Left lung (tissue), 10 donors: Measurements from ENCODE around the gene IL12B. TPM values are rescaled to one million over a fixed set of nuclear protein-coding genes. Genes with fewer than 3 reads are reported as not detected.

Experiments
- ATAC-seq: fragments of 200-7000 bp; cut with Tn5 transposase; one replicate; pipeline ENCODE4 v1.9.1; 2020; ENCODE audit warnings: moderate library complexity
- DNase-seq, 4 donors: peaks; one replicate each; pipeline ENCODE4 v3.0.0-alpha.2; 2013 to 2020
- H3K27ac ChIP-seq, 2 donors: fragments of 200-600 bp; sonication (generic) in 1 of 2; one replicate each; pipeline versions ENCODE4 v1.5.0 to v1.8.0; 2020 to 2021
- H3K27me3 ChIP-seq, 2 donors: fragments of 200-600 bp; sonication (generic) in 1 of 2; one replicate each; pipeline versions ENCODE4 v1.5.0 to v1.8.0; 2020 to 2021
- H3K36me3 ChIP-seq, 2 donors: fragments of 200-600 bp; sonication (generic) in 1 of 2; one replicate each; pipeline versions ENCODE4 v1.5.0 to v1.8.0; 2020 to 2021
- H3K4me1 ChIP-seq, 2 donors: fragments of 200-600 bp; one replicate each; pipeline ENCODE4 v1.8.0; 2021
- H3K4me3 ChIP-seq, 2 donors: fragments of 200-600 bp; sonication (generic) in 1 of 2; one replicate each; pipeline versions ENCODE4 v1.5.0 to v1.8.0; 2020 to 2021; ENCODE audit warnings: mild to moderate bottlenecking in 1 of 2
- H3K9me3 ChIP-seq, 2 donors: fragments of 200-600 bp; sonication (generic) in 1 of 2; one replicate each; pipeline versions ENCODE4 v1.5.0 to v1.8.0; 2020 to 2021
- intact Hi-C, 2 donors: fragments of 100-400 bp; cut with DNase I; formaldehyde crosslinking; loops; one replicate each; pipeline versions ENCODE4 v1.11.2 to v1.14.2; 2022
- polyA plus RNA-seq, 6 donors: library from polyadenylated mRNA; unstranded; fragments of 120-200 nt; gene quantifications; one replicate each; pipeline ENCODE4 v1.2.1, GENCODE V29; 2013; ENCODE audit not compliant: insufficient read length in 6 of 6
- total RNA-seq, 2 donors: library from RNA; stranded (reverse); fragmentation: NEBNext Ultra II Directional; extraction: Animal tissue kit (Norgen Biotek cat#: 25700); gene quantifications; one replicate each; pipeline ENCODE4 v1.2.1, GENCODE V29; 2021
- TF ChIP-seq, protein P1 (sequence below), 2 donors: fragments of 200-600 bp; sonication (generic) in 1 of 2; IDR thresholded peaks; one replicate each; pipeline versions ENCODE4 v1.5.0 to v1.8.0; 2021; ENCODE audit warnings: antibody characterized with exemption in 2 of 2
- donor health status: DM: no; HTN: yes; CAD: no.
- donor health status: DM: no; HTN: no; CAD: no.

The IL12B gene
- total and polyA plus RNA-seq, 8 donors: 0.08 to 0.10 (median 0.10) TPM; not detected in 4

DNA sequence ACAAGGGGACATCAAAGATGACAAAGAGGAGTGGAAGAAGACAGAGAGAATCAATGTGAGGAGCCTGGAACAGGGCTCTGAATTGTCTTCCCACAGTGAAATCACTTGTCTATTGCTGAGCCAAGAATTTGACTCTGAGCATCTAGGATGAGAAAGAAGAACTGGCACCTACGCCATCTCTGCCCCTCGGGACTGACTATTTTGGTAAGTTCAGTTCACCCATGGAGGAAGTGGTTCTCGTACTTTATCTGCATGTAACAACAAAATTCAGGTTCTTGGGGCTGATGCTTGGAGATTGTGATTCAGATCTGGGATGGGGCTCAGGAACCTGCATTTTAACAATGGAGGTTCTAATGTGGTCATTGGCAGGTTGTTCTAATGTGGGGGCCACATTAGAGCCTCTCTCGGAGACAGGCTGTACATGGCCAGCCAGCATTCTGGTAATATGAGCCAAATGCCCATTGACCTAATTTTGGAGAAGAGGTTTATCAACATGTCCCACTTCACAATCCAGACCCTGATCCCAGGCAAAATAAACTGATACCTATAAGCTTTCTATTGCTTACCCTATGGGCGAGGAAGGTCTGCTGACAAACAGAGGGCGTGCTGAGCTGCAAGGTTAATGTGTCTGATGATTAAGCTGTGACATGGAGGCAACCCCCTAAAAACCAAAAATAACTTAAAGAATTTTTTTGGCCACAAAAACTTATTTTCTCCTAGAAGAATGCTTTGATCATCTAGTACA, 2.7 kb upstream of the IL12B start:
- Histone ChIP-seq H3K27me3 (no peaks in the 10 kb centered on the region), H3K4me3 (no peak overlapping the region), H3K4me1 (peaks cover 4 to 18% of the 10 kb centered on the region in 2 donors), H3K9me3 (no peaks in the 10 kb centered on the region), H3K36me3 (no peaks in the 10 kb centered on the region), H3K27ac (no peak overlapping the region)
- DNase-seq: no peak
- intact Hi-C loops: no loop called here
- ATAC-seq: no peak
- TF ChIP-seq, protein P1, sequence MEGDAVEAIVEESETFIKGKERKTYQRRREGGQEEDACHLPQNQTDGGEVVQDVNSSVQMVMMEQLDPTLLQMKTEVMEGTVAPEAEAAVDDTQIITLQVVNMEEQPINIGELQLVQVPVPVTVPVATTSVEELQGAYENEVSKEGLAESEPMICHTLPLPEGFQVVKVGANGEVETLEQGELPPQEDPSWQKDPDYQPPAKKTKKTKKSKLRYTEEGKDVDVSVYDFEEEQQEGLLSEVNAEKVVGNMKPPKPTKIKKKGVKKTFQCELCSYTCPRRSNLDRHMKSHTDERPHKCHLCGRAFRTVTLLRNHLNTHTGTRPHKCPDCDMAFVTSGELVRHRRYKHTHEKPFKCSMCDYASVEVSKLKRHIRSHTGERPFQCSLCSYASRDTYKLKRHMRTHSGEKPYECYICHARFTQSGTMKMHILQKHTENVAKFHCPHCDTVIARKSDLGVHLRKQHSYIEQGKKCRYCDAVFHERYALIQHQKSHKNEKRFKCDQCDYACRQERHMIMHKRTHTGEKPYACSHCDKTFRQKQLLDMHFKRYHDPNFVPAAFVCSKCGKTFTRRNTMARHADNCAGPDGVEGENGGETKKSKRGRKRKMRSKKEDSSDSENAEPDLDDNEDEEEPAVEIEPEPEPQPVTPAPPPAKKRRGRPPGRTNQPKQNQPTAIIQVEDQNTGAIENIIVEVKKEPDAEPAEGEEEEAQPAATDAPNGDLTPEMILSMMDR (IDR thresholded peaks at IDR 0.05): no peak

GRCh38 chr5:159331093-159331973, 1.0 kb upstream of the IL12B start:
- peak overlapping the region; percentile 27 to 35 for H3K4me3 ChIP-seq
- peak; percentile 36 to 92 (median 64) for DNase-seq
- H3K9me3 ChIP-seq: no peaks in the 10 kb centered on the region
- TF ChIP-seq, protein P1 (IDR thresholded peaks at IDR 0.05): peak; percentile 65 to 66
- H3K4me1 ChIP-seq: peaks cover 4 to 13% of the 10 kb centered on the region in 2 donors
- intact Hi-C loops: no loop called here
- no peaks in the 10 kb centered on the region for H3K36me3 ChIP-seq
- H3K27ac ChIP-seq: no peak overlapping the region
- no peaks in the 10 kb centered on the region for H3K27me3 ChIP-seq
- ATAC-seq: peak; percentile 99

DNA sequence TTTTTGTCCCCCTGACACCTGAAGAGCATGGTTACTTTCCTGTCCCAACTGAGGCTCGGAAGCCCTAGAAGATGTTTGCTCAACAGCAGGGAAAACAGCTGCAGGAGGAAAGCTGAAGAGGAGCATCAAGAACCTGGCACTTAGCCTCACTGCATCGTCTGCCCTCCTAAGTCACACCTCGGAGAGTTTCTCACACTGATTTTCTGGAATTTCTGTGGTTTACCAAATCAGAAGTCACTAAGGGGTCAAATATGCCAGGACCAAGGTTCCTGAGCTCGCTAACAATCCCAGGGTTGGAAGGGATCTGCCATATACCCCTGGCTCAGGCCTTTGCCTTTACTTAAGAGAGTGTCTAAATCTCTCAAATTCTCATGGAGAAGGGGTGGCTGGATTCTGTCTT, 5.3 kb downstream of the IL12B start:
- intact Hi-C loops: no loop called here

DNA sequence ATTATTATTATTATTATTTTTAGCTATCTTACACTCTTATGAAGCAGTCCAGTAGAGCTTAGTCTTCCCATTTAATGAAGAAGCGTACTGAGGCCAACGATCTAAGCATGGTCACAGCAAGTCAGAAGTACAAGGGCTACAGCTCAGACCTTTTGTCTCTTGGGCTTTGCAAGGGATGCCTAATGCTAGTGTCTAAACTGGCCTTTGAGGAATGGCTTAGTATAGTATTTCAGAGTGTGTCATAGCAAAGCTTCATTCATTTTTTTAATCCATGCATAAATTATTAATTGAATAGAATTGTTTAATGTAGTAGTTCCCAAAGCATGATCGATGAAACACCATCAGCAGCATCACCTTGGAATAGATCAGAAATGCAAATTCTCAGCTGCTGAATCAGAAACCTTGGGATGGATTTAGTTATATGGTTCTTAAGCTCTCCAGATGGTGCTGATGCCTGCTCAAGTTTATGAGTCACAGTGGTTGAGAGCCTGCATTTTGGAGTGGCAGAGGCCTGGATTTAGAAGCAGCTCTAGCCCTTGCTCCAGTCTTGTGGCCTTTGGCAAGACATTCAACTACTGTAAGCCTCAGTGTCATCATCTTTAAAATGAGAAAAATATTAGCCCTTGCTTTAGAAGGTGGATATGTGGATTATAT, 6.1 kb downstream of the IL12B start:
- intact Hi-C loops: no loop called here
- DNase-seq (no peak), ATAC-seq (peak; percentile 87)
- Histone ChIP-seq H3K4me3 (no peak overlapping the region), H3K4me1 (no peaks in the 10 kb centered on the region), H3K27ac (no peak overlapping the region), H3K36me3 (no peaks in the 10 kb centered on the region), H3K27me3 (no peaks in the 10 kb centered on the region), H3K9me3 (no peaks in the 10 kb centered on the region)
- TF ChIP-seq, protein P1 (IDR thresholded peaks at IDR 0.05): no peak

More for the DNA sequence above, 5.3 kb downstream of the IL12B start:
- no peak overlapping the region for H3K4me3 ChIP-seq
- no peak overlapping the region for H3K27ac ChIP-seq
- H3K36me3 ChIP-seq: no peaks in the 10 kb centered on the region
- H3K4me1 ChIP-seq: no peaks in the 10 kb centered on the region
- H3K9me3 ChIP-seq: no peaks in the 10 kb centered on the region
- TF ChIP-seq, protein P1 (IDR thresholded peaks at IDR 0.05): no peak
- no peak for ATAC-seq
- no peaks in the 10 kb centered on the region for H3K27me3 ChIP-seq
- DNase-seq: no peak
